HEK293 (cell line): ENCODE data around the gene C9orf72.

Source experiments
- GLIS2 ChIP-seq: fragments of 450-650 bp; formaldehyde crosslinking; IDR thresholded peaks from 2 replicates; pipeline ENCODE4 v1.5.1; 2016; ENCODE audit warnings: missing biosample characterization, missing genetic modification characterization
- REST ChIP-seq: fragments of 450-650 bp; formaldehyde crosslinking; IDR thresholded peaks from 2 replicates; pipeline ENCODE4 v1.5.1; 2016; ENCODE audit warnings: missing biosample characterization, missing genetic modification characterization
- ZNF23 ChIP-seq: fragments of 450-650 bp; formaldehyde crosslinking; IDR thresholded peaks from 2 replicates; pipeline ENCODE4 v1.5.1; 2016; ENCODE audit warnings: missing biosample characterization, missing genetic modification characterization, borderline replicate concordance
- ZNF239 ChIP-seq: fragments of 450-650 bp; formaldehyde crosslinking; IDR thresholded peaks from 2 replicates; pipeline ENCODE4 v1.5.1; 2016; ENCODE audit warnings: missing biosample characterization, missing genetic modification characterization
- TF ChIP-seq, protein P1 (sequence below): fragments of 450-650 bp; formaldehyde crosslinking; IDR thresholded peaks from 2 replicates; pipeline ENCODE4 v1.5.1; 2016; ENCODE audit warnings: missing biosample characterization, missing genetic modification characterization
- TF ChIP-seq, protein P2 (sequence below): fragments of 450-650 bp; formaldehyde crosslinking; IDR thresholded peaks from 2 replicates; pipeline ENCODE4 v1.5.1; 2016; ENCODE audit warnings: missing biosample characterization, missing genetic modification characterization

GRCh38 chr9:27530915-27531755 lies 42.1 kb downstream of the C9orf72 start:
- TF ChIP-seq, protein P1, sequence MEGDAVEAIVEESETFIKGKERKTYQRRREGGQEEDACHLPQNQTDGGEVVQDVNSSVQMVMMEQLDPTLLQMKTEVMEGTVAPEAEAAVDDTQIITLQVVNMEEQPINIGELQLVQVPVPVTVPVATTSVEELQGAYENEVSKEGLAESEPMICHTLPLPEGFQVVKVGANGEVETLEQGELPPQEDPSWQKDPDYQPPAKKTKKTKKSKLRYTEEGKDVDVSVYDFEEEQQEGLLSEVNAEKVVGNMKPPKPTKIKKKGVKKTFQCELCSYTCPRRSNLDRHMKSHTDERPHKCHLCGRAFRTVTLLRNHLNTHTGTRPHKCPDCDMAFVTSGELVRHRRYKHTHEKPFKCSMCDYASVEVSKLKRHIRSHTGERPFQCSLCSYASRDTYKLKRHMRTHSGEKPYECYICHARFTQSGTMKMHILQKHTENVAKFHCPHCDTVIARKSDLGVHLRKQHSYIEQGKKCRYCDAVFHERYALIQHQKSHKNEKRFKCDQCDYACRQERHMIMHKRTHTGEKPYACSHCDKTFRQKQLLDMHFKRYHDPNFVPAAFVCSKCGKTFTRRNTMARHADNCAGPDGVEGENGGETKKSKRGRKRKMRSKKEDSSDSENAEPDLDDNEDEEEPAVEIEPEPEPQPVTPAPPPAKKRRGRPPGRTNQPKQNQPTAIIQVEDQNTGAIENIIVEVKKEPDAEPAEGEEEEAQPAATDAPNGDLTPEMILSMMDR (tag by site-specific recombination): no peak
- TF ChIP-seq GLIS2: no peak
- TF ChIP-seq, protein P2, sequence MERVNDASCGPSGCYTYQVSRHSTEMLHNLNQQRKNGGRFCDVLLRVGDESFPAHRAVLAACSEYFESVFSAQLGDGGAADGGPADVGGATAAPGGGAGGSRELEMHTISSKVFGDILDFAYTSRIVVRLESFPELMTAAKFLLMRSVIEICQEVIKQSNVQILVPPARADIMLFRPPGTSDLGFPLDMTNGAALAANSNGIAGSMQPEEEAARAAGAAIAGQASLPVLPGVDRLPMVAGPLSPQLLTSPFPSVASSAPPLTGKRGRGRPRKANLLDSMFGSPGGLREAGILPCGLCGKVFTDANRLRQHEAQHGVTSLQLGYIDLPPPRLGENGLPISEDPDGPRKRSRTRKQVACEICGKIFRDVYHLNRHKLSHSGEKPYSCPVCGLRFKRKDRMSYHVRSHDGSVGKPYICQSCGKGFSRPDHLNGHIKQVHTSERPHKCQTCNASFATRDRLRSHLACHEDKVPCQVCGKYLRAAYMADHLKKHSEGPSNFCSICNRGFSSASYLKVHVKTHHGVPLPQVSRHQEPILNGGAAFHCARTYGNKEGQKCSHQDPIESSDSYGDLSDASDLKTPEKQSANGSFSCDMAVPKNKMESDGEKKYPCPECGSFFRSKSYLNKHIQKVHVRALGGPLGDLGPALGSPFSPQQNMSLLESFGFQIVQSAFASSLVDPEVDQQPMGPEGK (tag by site-specific recombination): no peak
- no peak for TF ChIP-seq REST (tag by site-specific recombination)
- TF ChIP-seq ZNF239 (tag by site-specific recombination): no peak
- no peak for TF ChIP-seq ZNF23
